Left hindlimb (tissue), 1 donor: Measurements from ENCODE around the gene UBL7.
A peak's percentile ranks its signal among the peaks of the same experiment; 100 is the strongest.
"Not testable (repeated sequence)": the region's sequence is repeated elsewhere in the genome, so short reads cannot be mapped to it uniquely, and the experiment has no call there.

Experiments used
- DNase-seq: peaks from one replicate; pipeline ENCODE4 v3.0.0-alpha.2; 2018

UBL7 gene

DNA sequence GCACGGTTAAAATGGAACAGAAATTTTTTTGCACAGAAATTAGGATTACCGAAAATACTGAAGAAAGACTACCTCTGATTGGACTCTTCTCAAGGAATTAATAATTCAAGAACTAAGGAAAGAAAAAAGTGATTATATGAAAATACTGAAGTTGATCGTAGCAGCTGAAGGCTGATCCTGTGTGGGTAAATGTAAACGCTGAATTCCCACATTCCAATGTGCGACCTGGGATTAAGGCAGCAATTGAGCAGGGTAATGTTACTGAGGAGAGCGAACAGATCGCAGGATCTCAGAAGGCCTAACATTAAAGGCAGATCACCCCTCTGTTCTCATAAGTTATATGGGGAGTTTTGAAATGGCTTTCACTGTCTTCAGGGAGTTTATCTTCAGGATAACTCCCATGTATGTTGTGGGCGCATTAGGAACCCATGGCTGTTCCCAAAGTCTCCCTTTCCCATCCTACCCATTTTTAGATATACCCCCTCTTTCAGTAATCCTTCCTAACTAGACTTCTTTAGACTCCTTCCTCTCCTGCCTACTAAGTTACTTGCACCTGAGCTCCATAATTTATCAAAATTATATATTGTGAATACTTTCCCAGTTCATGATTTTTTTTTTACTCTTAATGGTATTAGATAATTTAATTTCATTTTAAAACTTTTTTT, 1.0 kb upstream of the UBL7 start:
- no peak for DNase-seq

DNA sequence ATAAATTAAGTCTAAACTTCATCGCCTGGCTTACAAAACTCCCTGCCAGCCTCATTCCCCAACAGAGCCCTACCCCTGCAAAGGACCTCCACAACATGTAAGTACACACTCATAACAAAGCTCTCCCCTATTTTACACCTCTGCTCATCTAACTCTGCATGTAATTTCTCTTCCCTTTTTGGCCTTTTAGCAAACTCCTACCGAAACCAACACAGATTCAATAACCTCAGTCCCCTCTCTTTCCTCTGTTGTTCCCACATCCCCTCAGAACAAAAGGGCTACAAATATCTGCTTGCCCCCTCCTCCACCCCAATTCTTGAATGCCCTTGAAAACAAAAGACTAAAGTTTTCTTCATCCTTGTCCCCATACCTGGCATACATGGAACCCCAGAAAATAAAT, 662 bp downstream of the UBL7 start:
- DNase-seq = no peak

DNA sequence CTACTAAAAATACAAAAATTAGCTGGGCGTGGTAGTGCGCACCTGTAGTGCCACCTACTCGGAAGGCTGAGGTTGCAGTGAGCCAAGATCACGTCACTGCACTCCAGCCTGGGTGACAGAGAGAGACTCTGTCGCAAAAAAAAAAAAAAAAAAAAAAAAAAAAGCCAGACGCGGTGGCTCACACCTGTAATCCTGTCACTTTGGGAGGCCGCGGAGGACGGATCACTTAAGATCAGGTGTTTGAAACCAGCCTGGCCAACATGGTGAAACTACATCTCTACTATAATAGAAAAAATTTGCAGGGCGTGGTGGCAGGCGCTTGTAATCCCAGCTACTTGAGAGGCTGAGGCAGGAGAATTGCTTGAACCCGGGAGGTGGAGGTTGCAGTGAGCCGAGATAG, 1.2 kb downstream of the UBL7 start:
- DNase-seq = not testable (repeated sequence)

DNA sequence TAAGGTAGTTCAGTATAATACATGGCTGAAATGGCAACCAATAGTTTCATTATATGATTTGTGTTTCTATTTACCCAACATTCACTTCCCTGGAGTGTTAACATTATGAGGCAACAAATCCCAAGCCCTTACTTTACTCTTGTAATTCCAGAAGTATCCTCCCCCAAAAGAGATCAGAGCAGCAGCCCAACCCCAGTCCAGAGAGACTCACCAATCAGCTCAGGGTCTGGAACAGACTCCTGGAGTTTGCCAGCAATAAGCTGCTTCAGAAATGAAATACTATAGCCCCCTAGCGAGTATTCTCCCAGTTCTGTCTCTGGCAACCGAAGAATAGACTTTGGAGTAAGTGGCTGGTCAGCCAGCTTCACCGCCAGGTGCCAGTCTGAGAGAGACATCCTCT, 2.5 kb downstream of the UBL7 start:
- DNase-seq = no peak

DNA sequence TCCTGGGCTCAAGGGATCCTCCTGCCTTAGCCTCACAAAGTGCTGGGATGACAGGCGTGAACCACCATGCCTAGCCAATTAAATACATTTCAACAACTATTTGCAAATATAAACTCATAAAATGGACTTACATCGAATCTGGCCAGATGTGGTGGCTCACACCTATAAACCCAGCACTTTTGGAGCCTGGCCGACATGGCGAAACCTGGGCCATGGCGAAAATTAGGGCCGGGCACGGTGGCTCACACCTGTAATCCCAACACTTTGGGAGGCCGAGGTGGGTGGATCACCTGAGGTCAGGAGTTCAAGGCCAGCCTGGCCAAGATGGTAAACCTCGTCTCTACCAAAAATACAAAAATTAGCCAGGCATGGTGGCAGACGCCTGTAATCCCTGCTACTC, 3.9 kb downstream of the UBL7 start:
- DNase-seq = not testable (repeated sequence)

DNA sequence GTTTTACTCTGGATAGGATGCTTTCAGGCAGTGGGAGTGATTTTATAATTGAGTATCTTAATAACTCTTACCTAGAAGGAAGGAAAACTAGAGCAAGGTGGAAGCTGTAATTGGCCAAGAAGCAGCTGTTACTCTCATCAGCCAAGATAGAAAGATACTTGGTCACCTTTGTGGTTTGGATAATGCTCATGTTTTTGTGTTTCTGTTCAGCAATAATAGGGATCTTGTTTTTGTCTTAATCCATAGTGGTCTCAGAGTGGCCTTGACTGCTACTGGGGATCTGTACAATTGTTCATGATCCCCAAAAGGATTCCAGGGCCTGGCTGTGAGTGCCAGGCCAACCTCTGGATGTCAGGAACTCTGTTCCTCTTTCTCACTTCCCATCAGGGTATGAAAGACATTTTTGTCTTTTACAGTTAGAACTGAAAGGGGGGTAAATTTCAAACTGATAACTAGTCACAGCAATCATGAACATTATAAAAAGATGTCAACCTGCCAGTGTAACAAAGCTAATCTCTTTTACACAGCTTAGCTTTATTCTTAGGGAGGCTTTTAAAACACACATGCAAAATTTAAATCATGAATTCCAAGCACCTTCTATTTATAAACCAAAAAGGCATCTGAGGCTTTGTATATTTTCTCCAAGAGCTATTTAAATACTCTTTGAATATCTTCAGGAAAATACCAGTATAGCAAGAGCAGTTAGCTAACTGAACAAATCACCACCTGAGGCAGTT, 6.0 kb downstream of the UBL7 start:
- no peak for DNase-seq

DNA sequence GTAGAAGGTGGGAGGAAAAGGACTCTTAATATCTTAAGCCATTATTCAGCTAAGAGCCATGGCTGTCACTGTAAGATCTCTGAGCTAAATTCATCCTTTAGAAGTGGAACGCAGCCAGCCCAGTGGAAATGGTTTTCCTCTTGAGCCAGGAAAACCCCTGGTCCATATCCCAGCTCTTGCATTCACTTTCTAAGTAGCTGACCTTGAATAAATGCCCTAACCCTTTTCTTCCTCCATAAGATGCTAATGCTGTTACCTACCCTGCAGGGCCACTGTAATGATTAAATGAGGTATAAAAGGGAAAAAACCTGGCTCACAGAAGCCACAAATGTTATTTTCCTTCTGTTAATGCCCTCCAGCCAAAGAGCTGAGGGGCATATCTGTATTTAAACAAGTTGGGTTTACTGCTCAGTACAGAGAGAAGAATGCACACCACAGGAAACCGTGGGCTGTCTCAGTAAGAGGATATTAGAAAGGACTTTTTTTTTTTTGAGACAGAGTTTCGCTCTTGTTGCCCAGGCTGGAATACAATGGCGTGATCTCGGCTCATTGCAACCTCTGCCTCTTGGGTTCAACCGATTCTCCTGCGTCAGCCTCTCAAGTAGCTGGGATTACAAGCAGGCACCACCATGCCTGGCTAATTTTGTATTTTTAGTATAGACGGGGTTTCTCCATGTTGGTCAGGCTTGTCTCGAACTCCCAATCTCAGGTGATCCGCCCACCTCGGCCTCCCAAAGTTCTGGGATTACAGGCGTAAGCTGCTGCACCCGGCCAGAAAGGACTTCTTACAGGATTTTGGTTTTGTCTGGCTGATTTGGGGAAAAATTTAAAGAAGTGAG, 6.8 kb downstream of the UBL7 start:
- DNase-seq = no peak

DNA sequence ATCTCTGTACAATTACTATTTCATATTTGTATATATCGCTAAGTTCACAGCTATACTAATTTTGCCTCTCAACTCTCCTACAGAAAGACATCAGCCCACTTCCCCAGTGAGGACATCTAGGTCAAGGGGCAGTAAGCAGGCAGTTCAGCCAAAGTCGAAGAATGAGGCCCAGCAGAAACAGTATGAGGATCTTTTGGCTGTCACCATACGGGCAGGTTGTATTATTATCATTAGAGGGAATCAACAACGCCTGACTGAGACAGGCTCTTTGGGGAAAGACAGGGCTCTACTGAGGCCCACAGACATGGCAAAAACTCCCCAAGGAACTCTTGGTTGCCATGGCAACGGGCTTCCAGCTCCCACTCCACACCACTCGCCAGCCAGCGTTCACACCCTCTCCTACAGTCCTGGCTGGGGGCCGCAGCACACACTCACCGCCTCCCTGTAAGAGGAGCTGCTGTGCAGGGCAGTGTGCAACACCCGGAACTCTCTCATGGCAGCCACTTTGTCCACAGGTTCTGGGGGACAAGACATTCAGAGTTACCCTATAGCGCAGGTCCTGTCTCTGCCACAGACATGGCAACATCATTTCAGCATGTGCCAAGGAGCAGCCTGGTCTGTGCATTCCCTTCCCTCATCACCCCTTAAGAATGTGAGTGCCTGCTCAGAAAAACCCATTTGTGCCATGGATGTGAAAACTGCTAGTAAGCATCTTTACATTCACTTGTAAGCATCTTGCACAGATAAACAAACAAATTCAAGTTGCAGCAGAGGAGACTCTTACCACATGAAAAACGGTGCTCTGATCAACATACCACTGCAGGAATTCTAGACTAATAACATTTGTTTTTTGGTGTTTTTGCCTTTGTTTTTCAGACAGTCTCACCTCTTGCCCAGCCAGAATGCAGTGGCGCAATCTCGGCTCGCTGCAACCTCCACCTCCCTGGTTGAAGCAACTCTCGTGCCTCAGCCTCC, 8.8 kb downstream of the UBL7 start:
- no peak for DNase-seq

DNA sequence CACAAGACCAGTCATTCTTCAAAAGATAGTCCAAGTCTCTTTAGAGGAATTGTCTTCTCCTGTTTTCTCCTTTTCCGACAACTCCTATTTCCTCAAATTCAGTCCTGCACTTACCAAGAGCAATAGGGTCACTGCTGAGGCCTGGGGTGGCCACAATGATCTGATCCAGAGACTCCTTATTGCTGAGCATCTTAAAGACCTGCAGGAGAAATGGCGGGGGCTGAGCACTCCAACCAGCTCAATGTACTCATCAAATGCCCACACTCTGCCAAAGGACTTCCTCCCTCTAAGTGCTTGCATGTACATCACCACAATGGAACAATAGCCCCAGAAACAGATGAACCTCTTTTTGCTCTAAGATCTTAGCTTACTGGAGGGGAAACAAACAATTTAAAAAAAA, 9.6 kb downstream of the UBL7 start:
- DNase-seq = no peak

DNA sequence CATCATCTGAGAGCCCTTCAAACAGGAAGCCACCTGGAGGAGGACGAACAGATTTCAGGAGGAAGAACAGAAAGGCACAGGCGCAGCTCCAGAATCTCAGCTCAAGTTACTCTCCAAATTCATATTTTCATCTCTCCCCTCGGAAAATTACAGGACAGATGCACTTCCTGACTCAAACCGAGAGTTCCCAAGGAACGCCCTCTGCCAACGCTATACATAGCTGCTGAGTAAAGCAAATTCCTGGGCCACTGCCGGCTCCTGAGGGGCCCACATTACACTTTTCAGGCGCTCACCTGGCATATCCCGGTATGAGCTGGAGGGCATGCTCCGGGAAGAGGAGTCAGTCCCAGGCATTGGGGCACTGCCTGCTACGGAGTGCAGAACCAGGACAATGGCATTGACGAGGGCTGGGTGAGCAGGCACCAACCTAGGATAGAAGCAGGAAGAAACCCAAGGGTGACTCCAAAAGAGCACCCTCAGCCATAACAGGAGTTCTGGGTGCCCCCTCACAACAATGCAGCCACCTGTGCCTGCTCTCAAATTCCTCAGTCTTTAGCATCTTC, 11.2 kb downstream of the UBL7 start:
- no peak for DNase-seq

DNA sequence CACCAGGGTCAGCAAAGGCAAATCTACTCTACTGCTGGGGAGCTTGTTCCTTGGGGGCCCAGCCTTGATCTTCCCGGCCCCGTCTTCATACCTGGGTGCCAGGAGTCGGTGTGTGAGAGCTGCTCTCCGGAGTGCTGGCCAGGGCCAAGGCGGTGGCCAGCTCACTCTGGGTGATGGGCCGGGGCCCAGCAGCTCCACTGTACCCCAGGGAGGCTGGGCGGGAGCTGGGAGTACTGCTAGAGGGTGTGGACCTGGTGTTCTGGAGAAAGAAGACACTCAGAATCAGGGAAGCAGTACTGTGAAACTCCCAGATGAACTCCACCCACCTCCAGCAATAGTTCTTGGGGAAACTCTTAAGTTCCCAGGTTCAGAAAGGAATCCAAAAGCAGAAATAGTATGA, 11.9 kb downstream of the UBL7 start:
- no peak for DNase-seq

DNA sequence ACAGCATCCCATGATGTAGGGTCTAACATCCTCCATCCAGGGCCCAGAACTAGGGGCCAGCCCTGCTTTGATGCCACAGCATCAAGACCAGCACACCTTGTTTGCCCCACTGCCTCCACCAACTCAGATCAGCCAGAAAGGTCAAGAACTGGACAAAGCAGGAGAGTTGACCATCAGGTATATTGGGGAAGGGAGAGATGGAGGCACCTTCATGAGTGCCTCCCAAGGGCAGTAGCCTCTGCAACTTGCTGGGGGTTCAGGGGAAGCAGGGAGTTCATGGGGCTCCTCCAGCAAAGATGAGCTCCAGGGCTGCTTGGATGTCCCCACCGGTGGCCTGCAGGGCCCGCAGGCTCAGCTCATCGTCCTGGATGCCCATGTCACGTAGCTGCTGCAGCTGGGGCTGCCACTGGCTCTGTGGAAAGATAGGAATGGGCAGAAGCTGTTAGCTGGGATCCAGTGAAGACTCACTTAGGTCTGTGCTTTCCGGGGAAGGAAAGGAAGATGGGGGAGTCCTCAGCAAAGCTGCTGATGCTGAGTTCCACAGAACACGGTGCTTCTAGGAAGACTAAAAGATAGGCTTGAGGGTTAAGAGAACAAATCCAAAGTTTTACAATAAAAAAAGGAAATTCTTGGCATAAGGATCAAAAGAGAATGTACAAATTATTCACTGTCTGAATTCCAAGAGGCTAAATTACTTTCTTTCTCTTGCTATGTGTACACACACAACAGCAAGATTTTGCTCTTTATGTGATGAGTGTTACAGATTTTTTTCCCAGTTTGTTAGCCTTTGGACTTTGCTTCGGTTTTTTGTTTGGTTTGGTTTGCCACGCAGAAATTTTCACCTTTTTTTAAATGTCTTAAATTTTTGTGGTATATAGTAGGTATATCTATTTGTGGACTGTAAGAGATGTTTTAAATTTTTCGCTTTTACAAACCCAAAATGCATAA, 14.9 kb downstream of the UBL7 start:
- DNase-seq = no peak

DNA sequence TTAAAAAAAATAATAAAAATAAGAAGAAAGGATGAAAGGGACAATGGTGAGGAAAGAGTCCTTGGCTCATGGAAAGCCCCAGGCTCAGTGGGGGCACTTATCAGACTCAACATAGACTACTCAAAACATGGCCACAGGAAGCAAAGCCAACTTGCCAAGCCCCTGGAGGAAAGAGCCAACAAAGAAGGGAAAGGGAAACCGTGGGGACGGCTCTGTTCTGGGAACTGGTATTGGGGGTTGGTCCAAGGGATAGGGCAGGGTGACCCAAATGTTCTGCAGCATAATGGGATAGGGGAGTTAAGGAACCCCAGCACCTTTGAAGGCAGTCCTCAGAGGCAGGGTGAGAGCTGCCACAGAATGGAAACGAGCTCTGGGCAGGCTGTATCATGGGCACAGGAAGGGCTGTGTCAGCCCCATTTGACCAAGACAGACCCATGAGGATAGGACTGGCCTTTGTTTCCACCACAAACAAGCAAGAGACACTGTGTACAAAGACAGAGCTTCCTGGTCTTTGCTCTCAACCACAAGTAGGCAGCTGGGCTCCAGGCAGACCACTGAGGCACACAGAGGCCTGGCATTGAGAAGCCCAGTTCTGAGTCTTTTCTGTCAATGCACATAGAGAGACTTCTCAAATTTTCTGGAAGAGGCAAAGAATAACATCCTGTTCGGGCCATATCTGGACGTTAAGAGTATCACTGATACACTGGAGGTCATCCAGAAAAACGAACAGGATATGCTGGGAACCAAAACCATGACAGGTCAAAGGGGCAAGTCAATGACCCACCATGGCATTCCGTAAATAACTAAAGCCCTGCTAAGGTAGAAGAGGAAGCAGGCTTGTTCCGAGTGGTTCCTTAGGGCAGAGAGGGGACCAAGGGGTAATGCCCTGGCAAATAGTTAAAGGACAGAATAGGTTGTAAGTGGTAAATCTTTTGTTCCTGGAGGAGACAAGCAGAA, 16.6 kb downstream of the UBL7 start:
- DNase-seq = no peak

DNA sequence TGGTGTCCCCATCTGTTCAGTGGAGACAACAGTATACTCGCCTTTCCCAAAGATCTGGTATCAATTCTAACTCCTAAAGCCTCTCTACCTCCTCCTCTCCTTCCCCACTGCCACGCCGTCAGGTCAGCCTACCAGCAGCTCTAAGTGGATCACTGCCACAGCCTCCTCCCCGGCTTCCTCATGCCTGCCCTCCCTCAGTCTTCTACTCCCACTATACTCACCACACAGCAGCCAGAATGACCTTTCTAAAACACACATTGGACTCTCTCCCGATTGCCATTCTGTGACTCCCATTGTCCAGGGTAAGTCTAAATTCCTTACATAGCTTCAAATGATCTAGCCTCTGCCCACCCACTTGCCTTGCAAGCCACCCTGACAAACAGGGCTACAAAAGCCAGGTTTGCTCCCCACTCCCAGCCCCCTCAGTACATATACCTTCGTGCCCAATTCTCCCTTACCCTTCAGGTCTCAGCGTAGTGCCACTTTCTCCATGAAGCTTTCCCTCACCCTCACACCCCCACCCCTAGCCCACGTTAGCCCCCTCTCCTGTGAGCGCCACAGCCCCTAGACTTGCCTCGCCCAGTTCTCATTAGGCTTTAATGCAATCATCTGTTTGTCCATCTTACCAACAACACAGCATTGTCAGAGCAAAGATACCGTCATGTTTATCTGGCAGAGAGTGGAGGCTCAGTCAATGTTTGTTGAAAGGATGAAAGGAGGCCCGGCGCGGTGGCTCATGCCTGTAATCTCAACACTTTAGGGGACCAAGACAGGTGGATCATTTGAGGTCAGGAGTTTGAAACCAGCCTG, 17.7 kb downstream of the UBL7 start:
- no peak for DNase-seq

DNA sequence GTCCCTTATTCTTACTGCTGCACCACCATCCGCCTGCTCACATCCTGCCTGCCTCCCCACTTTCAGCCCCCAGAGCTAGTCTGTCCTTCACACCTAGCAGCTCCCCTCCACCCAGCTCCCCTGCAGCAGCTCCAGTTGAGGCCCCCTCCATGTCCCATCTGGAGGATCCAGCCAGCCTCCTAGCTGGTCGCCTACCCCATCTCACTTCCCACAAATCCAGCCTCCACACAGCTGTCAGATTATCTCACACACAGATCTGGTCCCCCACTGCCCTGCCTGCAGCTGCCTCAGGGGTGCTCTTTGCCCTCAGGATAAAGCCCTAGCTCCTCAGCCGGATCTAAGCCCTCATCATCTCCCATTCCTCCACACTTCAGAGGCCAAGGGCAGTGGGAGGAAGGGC, 18.4 kb downstream of the UBL7 start:
- no peak for DNase-seq

DNA sequence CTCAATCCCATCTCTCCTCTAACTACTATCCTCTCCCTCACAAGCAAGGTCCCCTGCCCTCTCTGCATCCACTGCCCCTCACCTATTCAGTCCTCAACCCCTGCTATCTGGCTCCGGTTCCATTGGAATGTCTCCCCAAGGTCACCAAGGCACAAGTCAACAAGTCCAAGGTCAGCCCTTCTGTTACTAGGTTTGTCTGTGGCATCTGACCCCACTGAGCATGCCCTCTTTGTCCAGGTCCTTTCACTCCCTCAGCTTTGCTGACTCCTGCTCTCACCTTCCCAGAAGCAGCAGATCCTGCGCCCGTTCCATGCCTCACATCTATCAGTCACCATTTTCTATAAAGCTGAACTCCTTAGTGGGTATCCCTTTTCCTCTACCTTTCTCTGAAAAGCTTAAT, 18.9 kb downstream of the UBL7 start:
- DNase-seq = no peak

DNA sequence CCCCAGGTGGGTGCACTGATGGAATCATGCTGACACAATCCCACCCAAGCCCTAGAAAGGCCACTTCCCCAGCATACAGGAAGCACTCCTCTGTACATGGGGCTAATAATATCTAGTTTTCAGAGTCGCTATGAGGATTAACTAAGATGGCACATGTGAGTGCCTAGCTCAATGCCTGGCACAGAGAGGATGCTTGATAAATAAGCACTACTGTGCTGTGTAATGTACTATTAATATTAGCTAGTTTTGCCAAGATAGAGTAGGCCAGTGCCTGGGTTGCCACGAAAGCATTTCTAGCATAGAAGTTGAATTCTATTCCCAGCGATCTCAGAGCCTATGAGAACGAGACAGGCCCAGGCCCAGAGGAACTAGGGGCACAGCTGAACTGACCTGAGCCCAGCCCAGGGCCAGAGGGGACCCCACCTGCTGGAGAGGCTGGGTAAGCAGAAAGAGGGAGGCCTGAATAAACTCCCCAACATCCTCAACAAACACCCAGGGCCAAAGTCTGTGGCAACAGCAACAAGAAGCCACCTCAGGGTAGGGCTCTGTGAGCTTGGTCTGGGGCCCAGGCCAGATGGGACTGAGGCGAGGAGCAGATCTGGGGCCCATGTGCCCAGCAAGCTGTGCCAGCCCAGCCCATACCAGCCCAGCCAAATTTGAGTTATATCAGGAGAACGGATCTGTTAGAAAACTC, 19.6 kb downstream of the UBL7 start:
- DNase-seq = no peak

DNA sequence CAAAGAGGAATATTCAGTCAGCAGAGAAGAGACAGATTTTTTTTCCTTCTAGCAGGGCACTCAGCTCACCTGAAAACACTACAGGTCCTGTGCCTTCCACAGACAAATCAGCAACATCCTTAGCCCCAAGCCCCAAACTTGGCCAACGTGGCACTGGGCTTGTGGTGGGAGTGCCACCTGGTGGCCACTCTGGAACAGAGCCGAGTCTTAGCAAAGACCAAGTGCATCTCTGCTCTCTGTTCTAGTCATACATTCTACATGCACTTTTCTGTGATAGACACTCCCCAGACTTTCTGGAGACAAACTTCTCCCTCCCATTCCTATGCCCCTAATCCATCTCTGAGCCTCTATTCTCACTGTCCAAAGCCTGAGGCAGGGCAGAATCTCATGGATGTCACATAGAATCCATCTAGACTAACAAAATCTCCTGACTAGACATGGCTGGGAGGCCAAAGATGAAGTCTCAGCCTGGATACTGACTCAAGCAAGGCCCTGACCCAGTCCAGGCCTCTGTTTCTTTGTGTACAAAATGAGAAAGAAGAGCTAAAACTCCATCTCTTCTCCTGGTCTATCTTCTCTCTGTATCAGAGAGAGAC, 22.1 kb downstream of the UBL7 start:
- DNase-seq = peak; percentile 79
